Liver (tissue), 9 donors: ENCODE data around the gene CD2. TPM values are rescaled to one million over a fixed set of nuclear protein-coding genes. Genes with fewer than 3 reads are reported as not detected.

Source experiments
- DNase-seq: peaks from one replicate; pipeline ENCODE4 v3.0.0-alpha.2; 2017; ENCODE audit warnings: low spot score
- H3K27ac ChIP-seq, 2 donors: one replicate each; pipeline ENCODE4 v1.7.0; 2013; ENCODE audit warnings: inconsistent platforms in 2 of 2, low read length in 2 of 2, control low read depth in 1 of 2, low read depth in 1 of 2, mild to moderate bottlenecking in 1 of 2
- H3K27me3 ChIP-seq, 4 donors: one replicate each; pipeline versions ENCODE4 v1.6.1 to v1.7.0; 2013; ENCODE audit warnings: low read length in 3 of 4, inconsistent platforms in 1 of 4, mild to moderate bottlenecking in 1 of 4, moderate library complexity in 1 of 4; ENCODE audit not compliant: control insufficient read depth in 4 of 4, insufficient read depth in 4 of 4
- H3K36me3 ChIP-seq, 4 donors: one replicate each; pipeline versions ENCODE4 v1.6.1 to v1.7.0; 2013; ENCODE audit warnings: low read length in 3 of 4, mild to moderate bottlenecking in 3 of 4, low read depth in 1 of 4, moderate library complexity in 1 of 4; ENCODE audit not compliant: control insufficient read depth in 4 of 4, insufficient read depth in 3 of 4
- H3K4me1 ChIP-seq, 4 donors: one replicate each; pipeline versions ENCODE4 v1.6.1 to v1.7.0; 2013; ENCODE audit warnings: low read length in 3 of 4, mild to moderate bottlenecking in 3 of 4, moderate library complexity in 1 of 4; ENCODE audit not compliant: control insufficient read depth in 4 of 4, insufficient read depth in 4 of 4
- H3K4me3 ChIP-seq, 3 donors: one replicate each; pipeline versions ENCODE4 v1.6.1 to v1.7.0; 2013; ENCODE audit warnings: low read length in 3 of 3, control low read depth in 1 of 3, low read depth in 1 of 3, mild to moderate bottlenecking in 1 of 3
- H3K9ac ChIP-seq, 2 donors: one replicate each; pipeline ENCODE4 v1.7.0; 2013; ENCODE audit warnings: low read length in 2 of 2, mild to moderate bottlenecking in 2 of 2, moderate library complexity in 2 of 2, control low read depth in 1 of 2, low read depth in 1 of 2
- H3K9me3 ChIP-seq, 4 donors: one replicate each; pipeline versions ENCODE4 v1.6.1 to v1.7.0; 2013; ENCODE audit warnings: low read length in 3 of 4; ENCODE audit not compliant: control insufficient read depth in 4 of 4
- ATF3 ChIP-seq: IDR thresholded peaks from 2 replicates; pipeline ENCODE4 v1.6.1; 2016; ENCODE audit warnings: antibody characterized with exemption
- CTCF ChIP-seq: fragments of 150-350 bp; IDR thresholded peaks from 2 replicates; pipeline ENCODE4 v1.5.1; 2017; ENCODE audit warnings: improper control_type of control experiment, low read depth, low read length; ENCODE audit not compliant: missing input control
- EGR1 ChIP-seq, 2 donors: IDR thresholded peaks; 2 replicates each; pipeline ENCODE4 v1.6.1; 2016 to 2018; ENCODE audit warnings: antibody characterized with exemption in 2 of 2, low read depth in 2 of 2
- FOXA1 ChIP-seq: IDR thresholded peaks from 2 replicates; pipeline ENCODE4 v1.6.1; 2016; ENCODE audit warnings: antibody characterized with exemption
- FOXA2 ChIP-seq: IDR thresholded peaks from 2 replicates; pipeline ENCODE4 v1.6.1; 2016; ENCODE audit warnings: antibody characterized with exemption
- GABPA ChIP-seq, 2 donors: IDR thresholded peaks in 1 of 2; conservative IDR thresholded peaks in 1 of 2; 2 replicates each; pipeline ENCODE4 v1.6.1; 2016; ENCODE audit warnings: antibody characterized with exemption in 2 of 2, mild to moderate bottlenecking in 1 of 2, moderate library complexity in 1 of 2
- HNF4A ChIP-seq, 2 donors: conservative IDR thresholded peaks; 2 replicates each; pipeline ENCODE4 v1.6.1; 2016; ENCODE audit warnings: antibody characterized with exemption in 2 of 2, mild to moderate bottlenecking in 2 of 2
- JUND ChIP-seq, 2 donors: IDR thresholded peaks; 2 replicates each; pipeline ENCODE4 v1.6.1; 2016; ENCODE audit warnings: antibody characterized with exemption in 2 of 2
- MAX ChIP-seq: IDR thresholded peaks from 2 replicates; pipeline ENCODE4 v1.6.1; 2016; ENCODE audit warnings: antibody characterized with exemption
- NR2F2 ChIP-seq: IDR thresholded peaks from 2 replicates; pipeline ENCODE4 v1.6.1; 2016; ENCODE audit warnings: antibody characterized with exemption
- RXRA ChIP-seq, 2 donors: IDR thresholded peaks; 2 replicates each; pipeline ENCODE4 v1.6.1; 2017 to 2018; ENCODE audit warnings: antibody characterized with exemption in 2 of 2, mild to moderate bottlenecking in 1 of 2
- TAF1 ChIP-seq: conservative IDR thresholded peaks from 2 replicates; pipeline ENCODE4 v1.6.1; 2016; ENCODE audit warnings: antibody characterized with exemption, mild to moderate bottlenecking
- YY1 ChIP-seq: IDR thresholded peaks from 2 replicates; pipeline ENCODE4 v1.6.1; 2016; ENCODE audit warnings: antibody characterized with exemption, mild to moderate bottlenecking
- WGBS: extraction: QIAGEN DNeasy Blood & Tissue Kit; methylation state at CpG from one replicate; pipeline ENCODE4 v1.1.7; 2013; 5-methylcytosine and 5-hydroxymethylcytosine counted together
- polyA plus RNA-seq, 2 donors: library from polyadenylated mRNA; stranded (reverse) in 1 of 2; unstranded in 1 of 2; fragments of 200-250 nt in 1 of 2; fragments of >200 nt in 1 of 2; fragmentation: Nextera tagmentation in 1 of 2; extraction: Ambion mirVana in 1 of 2; gene quantifications; one replicate each; pipeline versions ENCODE4 v1.2.1 to v1.2.3, GENCODE V29; 2013 to 2015
- total RNA-seq, 2 donors: library from RNA; depleted of rRNA; stranded (reverse); fragments of >200 nt; gene quantifications; one replicate each; pipeline ENCODE4 v1.2.3, GENCODE V29; 2014
- TF ChIP-seq, protein P1 (sequence below): IDR thresholded peaks from 2 replicates; pipeline ENCODE4 v1.6.1; 2016; ENCODE audit warnings: antibody characterized with exemption
- donor health status: healthy.
- donor health status: healthy.
- donor health status: healthy.
- donor health status: healthy.
- donor health status: healthy.

CD2 gene
- total and polyA plus RNA-seq, 4 donors: 0.28 to 1.5 (median 0.89) TPM

DNA sequence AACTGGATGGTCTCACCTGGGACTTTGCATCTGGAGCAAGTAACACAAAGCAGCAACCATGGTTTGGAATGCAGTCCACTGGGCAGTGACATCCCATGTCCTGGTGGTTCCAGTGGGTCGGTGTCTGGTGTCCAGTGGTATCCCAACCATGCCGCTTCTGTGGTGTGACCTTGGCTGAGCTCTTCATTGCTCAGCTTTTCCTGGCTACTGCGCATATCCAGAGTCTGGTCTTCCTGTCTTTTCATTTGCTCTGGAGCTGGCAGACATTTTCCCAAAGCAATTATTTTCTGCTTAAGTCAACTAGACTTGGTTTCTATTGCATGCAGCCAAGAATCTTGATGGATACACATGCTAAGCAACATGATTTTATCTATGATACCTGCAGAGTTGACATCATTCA lies 28.4 kb upstream of the CD2 start:
- Histone ChIP-seq H3K4me1 (no peaks in the 10 kb centered on the region), H3K9me3 (no peaks in the 10 kb centered on the region), H3K9ac (no peak overlapping the region), H3K27ac (no peak overlapping the region), H3K36me3 (no peaks in the 10 kb centered on the region), H3K4me3 (no peak overlapping the region), H3K27me3 (no peaks in the 10 kb centered on the region)
- no peak for TF ChIP-seq JUND (IDR thresholded peaks at IDR 0.05)
- TF ChIP-seq TAF1: no peak
- TF ChIP-seq EGR1 (IDR thresholded peaks at IDR 0.05; ENCODE audit: low read depth in 2 of 2): no peak
- TF ChIP-seq YY1: no peak
- TF ChIP-seq HNF4A (conservative IDR thresholded peaks at IDR 0.05): no peak
- TF ChIP-seq MAX: no peak
- no peak for TF ChIP-seq ATF3
- 54% methylated on average over 3 of the region's 3 CpGs for WGBS
- DNase-seq: no peak

- no peak for DNase-seq
- WGBS: 88% methylated on average over 5 of the region's 5 CpGs
- Histone ChIP-seq H3K9ac (no peak overlapping the region), H3K4me1 (no peaks in the 10 kb centered on the region), H3K27me3 (peaks cover 0 to 5% (median 0%) of the 10 kb centered on the region in 4 donors), H3K4me3 (no peak overlapping the region), H3K36me3 (no peaks in the 10 kb centered on the region), H3K27ac (no peak overlapping the region), H3K9me3 (no peaks in the 10 kb centered on the region)
- TF ChIP-seq CTCF (no peak), FOXA1 (no peak), JUND (IDR thresholded peaks at IDR 0.05) (no peak), RXRA (IDR thresholded peaks at IDR 0.05) (no peak), ATF3 (no peak), GABPA (IDR thresholded peaks at IDR 0.05 in 1 of 2, conservative IDR thresholded peaks at IDR 0.05 in 1 of 2) (no peak), FOXA2 (no peak), NR2F2 (no peak)
- TF ChIP-seq, protein P1, sequence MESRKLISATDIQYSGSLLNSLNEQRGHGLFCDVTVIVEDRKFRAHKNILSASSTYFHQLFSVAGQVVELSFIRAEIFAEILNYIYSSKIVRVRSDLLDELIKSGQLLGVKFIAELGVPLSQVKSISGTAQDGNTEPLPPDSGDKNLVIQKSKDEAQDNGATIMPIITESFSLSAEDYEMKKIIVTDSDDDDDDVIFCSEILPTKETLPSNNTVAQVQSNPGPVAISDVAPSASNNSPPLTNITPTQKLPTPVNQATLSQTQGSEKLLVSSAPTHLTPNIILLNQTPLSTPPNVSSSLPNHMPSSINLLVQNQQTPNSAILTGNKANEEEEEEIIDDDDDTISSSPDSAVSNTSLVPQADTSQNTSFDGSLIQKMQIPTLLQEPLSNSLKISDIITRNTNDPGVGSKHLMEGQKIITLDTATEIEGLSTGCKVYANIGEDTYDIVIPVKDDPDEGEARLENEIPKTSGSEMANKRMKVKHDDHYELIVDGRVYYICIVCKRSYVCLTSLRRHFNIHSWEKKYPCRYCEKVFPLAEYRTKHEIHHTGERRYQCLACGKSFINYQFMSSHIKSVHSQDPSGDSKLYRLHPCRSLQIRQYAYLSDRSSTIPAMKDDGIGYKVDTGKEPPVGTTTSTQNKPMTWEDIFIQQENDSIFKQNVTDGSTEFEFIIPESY: no peak
These were observed 27.1 kb upstream of the CD2 start for GRCh38 chr1:116726872-116727820.
